ENCODE results near the gene THY1.
"Not testable (repeated sequence)": the region's sequence is repeated elsewhere in the genome, so short reads cannot be mapped to it uniquely, and the experiment has no call there.

The THY1 gene

GRCh38 chr11:119388103-119388502, 34.9 kb downstream of the THY1 start:
- H3K9me3 Mint-ChIP-seq = no peaks in the 10 kb centered on the region
- H3K27ac Mint-ChIP-seq = no peak overlapping the region
- no peaks in the 10 kb centered on the region for H3K4me1 Mint-ChIP-seq
- no peaks in the 10 kb centered on the region for H3K36me3 Mint-ChIP-seq
- no peak for ATAC-seq
- no peak overlapping the region for H3K4me3 Mint-ChIP-seq
- no peak for DNase-seq (ENCODE audit: low spot score in 2 of 2)

- no peaks in the 10 kb centered on the region for H3K36me3 Mint-ChIP-seq
- H3K9me3 Mint-ChIP-seq = no peaks in the 10 kb centered on the region
- no peaks in the 10 kb centered on the region for H3K4me1 Mint-ChIP-seq
- ATAC-seq (no peak), DNase-seq (ENCODE audit: low spot score in 2 of 2) (no peak)
- no peak overlapping the region for H3K27ac Mint-ChIP-seq
- no peak overlapping the region for H3K4me3 Mint-ChIP-seq
Measured at GRCh38 chr11:119384332-119384731, 38.6 kb downstream of the THY1 start.

- H3K27ac Mint-ChIP-seq; DNase-seq (ENCODE audit: low spot score in 2 of 2): not testable (repeated sequence)
Measured at GRCh38 chr11:119382513-119382912, 40.5 kb downstream of the THY1 start.

GRCh38 chr11:119382101-119382500, 40.9 kb downstream of the THY1 start:
- H3K27ac Mint-ChIP-seq = no peak overlapping the region

More at GRCh38 chr11:119382513-119382912, 40.5 kb downstream of the THY1 start:
- not testable (repeated sequence) for H3K36me3 Mint-ChIP-seq, ATAC-seq, H3K4me3 Mint-ChIP-seq, H3K9me3 Mint-ChIP-seq, H3K4me1 Mint-ChIP-seq

GRCh38 chr11:119381181-119381988, 41.6 kb downstream of the THY1 start, which contains the start of gene USP2:
USP2 (minus strand) TSS chr11:119381690; CDS start chr11:119373480, 8,210 bp downstream.
- ATAC-seq (peak; percentile 98), DNase-seq (ENCODE audit: low spot score in 2 of 2) (peak; percentile 98 to 100)
- H3K4me3 Mint-ChIP-seq = no peak within 1 kb of the TSS
- no peaks in the 10 kb centered on the region for H3K9me3 Mint-ChIP-seq
- no peaks in the 10 kb centered on the region for H3K4me1 Mint-ChIP-seq
- H3K36me3 Mint-ChIP-seq = no peaks in the 10 kb centered on the region
- H3K27ac Mint-ChIP-seq = no peak within 1 kb of the TSS

More at GRCh38 chr11:119382101-119382500, 40.9 kb downstream of the THY1 start:
- H3K4me1 Mint-ChIP-seq = no peaks in the 10 kb centered on the region
- H3K36me3 Mint-ChIP-seq = no peaks in the 10 kb centered on the region
- no peak overlapping the region for H3K4me3 Mint-ChIP-seq
- ATAC-seq (no peak), DNase-seq (ENCODE audit: low spot score in 2 of 2) (no peak)
- no peaks in the 10 kb centered on the region for H3K9me3 Mint-ChIP-seq

- H3K9me3 Mint-ChIP-seq = no peaks in the 10 kb centered on the region
- H3K36me3 Mint-ChIP-seq = no peaks in the 10 kb centered on the region
- H3K4me3 Mint-ChIP-seq = no peak overlapping the region
- DNase-seq (ENCODE audit: low spot score in 2 of 2) = no peak
- ATAC-seq = no peak
- H3K4me1 Mint-ChIP-seq = no peaks in the 10 kb centered on the region
- no peak overlapping the region for H3K27ac Mint-ChIP-seq
Measured at GRCh38 chr11:119380827-119381180, 42.2 kb downstream of the THY1 start.

GRCh38 chr11:119380160-119380826, 42.7 kb downstream of the THY1 start:
- no peaks in the 10 kb centered on the region for H3K4me1 Mint-ChIP-seq
- ATAC-seq (no peak), DNase-seq (ENCODE audit: low spot score in 2 of 2) (peak in 1 of 2 donors; percentile 53)
- H3K27ac Mint-ChIP-seq = no peak overlapping the region
- no peaks in the 10 kb centered on the region for H3K36me3 Mint-ChIP-seq
- H3K4me3 Mint-ChIP-seq = no peak overlapping the region
- no peaks in the 10 kb centered on the region for H3K9me3 Mint-ChIP-seq

- Mint-ChIP-seq H3K4me1 (peaks cover 3% of the 10 kb centered on the region), H3K27ac (no peak overlapping the region), H3K4me3 (no peak overlapping the region), H3K36me3 (no peaks in the 10 kb centered on the region), H3K9me3 (no peaks in the 10 kb centered on the region)
- ATAC-seq (no peak), DNase-seq (ENCODE audit: low spot score in 2 of 2) (peak in 1 of 2 donors; percentile 45)
Measured at GRCh38 chr11:119378851-119379465, 44.0 kb downstream of the THY1 start.

- H3K36me3 Mint-ChIP-seq = no peaks in the 10 kb centered on the region
- H3K4me3 Mint-ChIP-seq = no peak overlapping the region
- H3K27ac Mint-ChIP-seq = no peak overlapping the region
- DNase-seq (ENCODE audit: low spot score in 2 of 2) (peak in 1 of 2 donors; percentile 44), ATAC-seq (no peak)
- no peaks in the 10 kb centered on the region for H3K9me3 Mint-ChIP-seq
- H3K4me1 Mint-ChIP-seq = peaks cover 11% of the 10 kb centered on the region
Measured at GRCh38 chr11:119377961-119378667, 44.9 kb downstream of the THY1 start.

- ATAC-seq = no peak
- Mint-ChIP-seq H3K36me3 (no peaks in the 10 kb centered on the region), H3K4me1 (peaks cover 13% of the 10 kb centered on the region)
Measured at GRCh38 chr11:119377112-119377901, 45.7 kb downstream of the THY1 start.

GRCh38 chr11:119376197-119376847, 46.6 kb downstream of the THY1 start:
- Mint-ChIP-seq H3K4me3 (no peak overlapping the region), H3K4me1 (peaks cover 16% of the 10 kb centered on the region), H3K9me3 (no peaks in the 10 kb centered on the region), H3K36me3 (no peaks in the 10 kb centered on the region), H3K27ac (no peak overlapping the region)
- DNase-seq (ENCODE audit: low spot score in 2 of 2) = peak in 1 of 2 donors; percentile 49
- ATAC-seq = no peak

More at GRCh38 chr11:119377112-119377901, 45.7 kb downstream of the THY1 start:
- Mint-ChIP-seq H3K9me3 (no peaks in the 10 kb centered on the region), H3K27ac (no peak overlapping the region), H3K4me3 (no peak overlapping the region)
- peak in 1 of 2 donors; percentile 44 for DNase-seq (ENCODE audit: low spot score in 2 of 2)

- no peak overlapping the region for H3K4me3 Mint-ChIP-seq
- ATAC-seq (no peak), DNase-seq (ENCODE audit: low spot score in 2 of 2) (no peak)
- H3K4me1 Mint-ChIP-seq = peaks cover 24% of the 10 kb centered on the region
- H3K27ac Mint-ChIP-seq = no peak overlapping the region
- no peaks in the 10 kb centered on the region for H3K9me3 Mint-ChIP-seq
- no peaks in the 10 kb centered on the region for H3K36me3 Mint-ChIP-seq
Measured at GRCh38 chr11:119375337-119376196, 47.4 kb downstream of the THY1 start.

GRCh38 chr11:119374632-119375336, 48.2 kb downstream of the THY1 start:
- Mint-ChIP-seq H3K9me3 (no peaks in the 10 kb centered on the region), H3K4me1 (peaks cover 32% of the 10 kb centered on the region), H3K36me3 (no peaks in the 10 kb centered on the region), H3K27ac (no peak overlapping the region), H3K4me3 (no peak overlapping the region)
- ATAC-seq = no peak
- DNase-seq (ENCODE audit: low spot score in 2 of 2) = peak in 1 of 2 donors; percentile 49

All from stimulated activated effector memory CD8-positive, alpha-beta T cell treated with anti-CD3 and anti-CD28 coated beads, Interleukin-12 subunit alpha, Interleukin-12 subunit beta, amount 100 ng/mL, for 72 hours (primary cell).